GM12878 (cell line): ENCODE measurements around the gene RCOR1. TPM values are rescaled to one million over a fixed set of nuclear protein-coding genes. Genes with fewer than 3 reads are reported as not detected.

ENCODE experiments used
- ATAC-seq: fragments of 200-7000 bp; cut with Tn5 transposase; 3 replicates; pipeline ENCODE4 v1.9.1; 2020; ENCODE audit warnings: mild to moderate bottlenecking, moderate library complexity
- BruUV-seq: library from RNA; stranded (reverse); fragments of 400-500 nt; replicated peaks from 2 replicates; lab custom pipeline; 2021; lab: Mats Ljungman, UMichigan
- CTCF ChIA-PET: fragments of 300-600 bp; sonication (Branson Sonifier 250); formaldehyde crosslinking; extraction: SDS; loops from one replicate; lab custom pipeline; 2021; ENCODE audit warnings: inconsistent platforms; lab: Yijun Ruan, JAX
- POLR2A ChIA-PET: fragments of 350-600 bp; formaldehyde crosslinking; extraction: SDS; loops from one replicate; lab custom pipeline; 2021; ENCODE audit warnings: inconsistent platforms; lab: Charles Lee
- RAD21 ChIA-PET: fragments of 300-600 bp; sonication (Branson Sonifier 250); formaldehyde crosslinking; loops from one replicate; lab custom pipeline; 2023; ENCODE audit warnings: antibody characterized with exemption; ENCODE audit not compliant: unreplicated experiment; lab: Charles Lee
- SMC1A ChIA-PET: fragments of 300-600 bp; sonication (Branson Sonifier 250); formaldehyde crosslinking; loops from one replicate; lab custom pipeline; 2023; ENCODE audit not compliant: unreplicated experiment, uncharacterized antibody; lab: Charles Lee
- DNase-seq: peaks from one replicate; pipeline ENCODE4 v3.0.0-alpha.2; 2011; ENCODE audit warnings: low read depth, low spot score
- FAIRE-seq: peaks from 3 replicates; lab custom pipeline; 2011; peaks lifted over from hg19 to GRCh38; lab: Jason Lieb, UNC
- H2AFZ ChIP-seq: 2 replicates; pipeline ENCODE4 v1.6.0; 2011; ENCODE audit warnings: low read depth, low read length, control low read depth; ENCODE audit not compliant: control insufficient read depth
- H3K27ac ChIP-seq: 2 replicates; pipeline ENCODE4 v1.5.1; 2011; ENCODE audit warnings: control low read depth; ENCODE audit not compliant: control insufficient read depth, insufficient read depth
- H3K27me3 ChIP-seq, 2 experiments: replicated peaks in 1 of 2; 2 replicates each; pipeline versions ENCODE4 v1.6.0 to v1.6.1; 2011; ENCODE audit warnings: low read length in 1 of 2; ENCODE audit not compliant: control insufficient read depth in 2 of 2, insufficient read depth in 2 of 2
- H3K36me3 ChIP-seq, 2 experiments: 2 replicates each; pipeline ENCODE4 v1.5.1; 2011; ENCODE audit warnings: low read length in 1 of 2; ENCODE audit not compliant: control insufficient read depth in 2 of 2, insufficient read depth in 2 of 2
- H3K4me1 ChIP-seq: 2 replicates; pipeline ENCODE4 v1.6.1; 2011; ENCODE audit warnings: mild to moderate bottlenecking, low read length, moderate library complexity, mixed read lengths; ENCODE audit not compliant: control insufficient read depth, insufficient read depth
- H3K4me2 ChIP-seq: 2 replicates; pipeline ENCODE4 v1.6.0; 2011; ENCODE audit warnings: control low read depth; ENCODE audit not compliant: control insufficient read depth, insufficient read depth
- H3K4me3 ChIP-seq: fragments of 200-600 bp; sonication (generic); 2 replicates; pipeline ENCODE4 v1.5.1; 2016
- H3K79me2 ChIP-seq: 2 replicates; pipeline ENCODE4 v1.6.0; 2011; ENCODE audit warnings: low read length; ENCODE audit not compliant: control insufficient read depth, insufficient read depth
- H3K9ac ChIP-seq: 2 replicates; pipeline ENCODE4 v1.8.0; 2011; ENCODE audit warnings: low read length, control low read depth, mixed read lengths; ENCODE audit not compliant: control insufficient read depth, insufficient read depth
- H3K9me3 ChIP-seq: replicated peaks from 3 replicates; pipeline ENCODE4 v1.5.1; 2011; ENCODE audit warnings: mild to moderate bottlenecking, low read length; ENCODE audit not compliant: control insufficient read depth, insufficient read depth
- H4K20me1 ChIP-seq: 2 replicates; pipeline ENCODE4 v1.6.0; 2011; ENCODE audit not compliant: control insufficient read depth, insufficient read depth
- EZH2 ChIP-seq: IDR thresholded peaks from 2 replicates; pipeline ENCODE4 v1.6.1; 2012; ENCODE audit warnings: low read depth, mild to moderate bottlenecking, control low read depth, inconsistent platforms, low read length, borderline replicate concordance; ENCODE audit not compliant: control insufficient read depth
- FOXM1 ChIP-seq: IDR thresholded peaks from 2 replicates; pipeline ENCODE4 v1.6.1; 2012; ENCODE audit warnings: low read depth, mild to moderate bottlenecking, inconsistent platforms, low read length, moderate library complexity
- GABPA ChIP-seq: IDR thresholded peaks from 2 replicates; pipeline ENCODE4 v1.6.1; 2014; ENCODE audit warnings: antibody characterized with exemption, low read depth, mild to moderate bottlenecking, inconsistent platforms
- NRF1 ChIP-seq: conservative IDR thresholded peaks from 2 replicates; pipeline ENCODE4 v1.6.1; 2011; ENCODE audit warnings: mild to moderate bottlenecking, low read depth, low read length, improper control_type of control experiment
- SPI1 ChIP-seq: IDR thresholded peaks from 2 replicates; pipeline ENCODE4 v1.6.1; 2011; ENCODE audit warnings: low read depth, mild to moderate bottlenecking, low read length, moderate library complexity, borderline replicate concordance; ENCODE audit not compliant: insufficient read depth
- ZNF274 ChIP-seq: IDR thresholded peaks from one replicate; pipeline ENCODE4 v1.8.0; 2011; ENCODE audit not compliant: insufficient read length, insufficient read depth
- WGBS: methylation state at CpG from one replicate; pipeline ENCODE4 v1.1.6; 2016; ENCODE audit warnings: low lambda C conversion rate; ENCODE audit not compliant: insufficient replicate concordance, insufficient coverage; ENCODE audit errors: missing lambda C conversion rate; 5-methylcytosine and 5-hydroxymethylcytosine counted together
- in situ Hi-C: fragments of 300-500 bp; cut with MboI; formaldehyde crosslinking; loops from 9 replicates; pipeline ENCODE4 v1.14.3; 2018; ENCODE audit warnings: mixed read lengths
- intact Hi-C: fragments of 100-400 bp; cut with micrococcal nuclease; formaldehyde crosslinking; loops from one replicate; pipeline ENCODE4 v1.14.2; 2022; ENCODE audit not compliant: unreplicated experiment
- polyA plus RNA-seq, 11 experiments: library from polyadenylated mRNA; depleted of rRNA in 4 of 11; unstranded in 6 of 11; stranded (reverse) in 5 of 11; fragments of >200 nt; fragmentation: Nextera tagmentation in 4 of 11; fragmentation: Illumina TruSeq in 1 of 11; extraction: Ambion mirVana in 4 of 11; extraction: Trizol in 1 of 11; gene quantifications; 1 replicate in 1 of 11; 2 replicates in 10 of 11; pipeline versions ENCODE4 v1.2.1 to v1.2.3, GENCODE V29; 2011 to 2016; ENCODE audit warnings: inconsistent platforms in 2 of 11, missing spikeins in 2 of 11, low read depth in 1 of 11
- total RNA-seq, 4 experiments: library from RNA; depleted of rRNA in 3 of 4; stranded (reverse); fragments of >200 nt in 3 of 4; fragmentation: Illumina TruSeq in 1 of 4; extraction: Trizol in 1 of 4; gene quantifications; 2 replicates each; pipeline versions ENCODE4 v1.2.1 to v1.2.3, GENCODE V29; 2013 to 2021
- TF ChIP-seq, protein P1 (sequence below): IDR thresholded peaks from 2 replicates; pipeline ENCODE4 v1.6.1; 2012; ENCODE audit warnings: improper control_type of control experiment, low read depth, low read length; ENCODE audit not compliant: insufficient replicate concordance
- TF ChIP-seq, protein P2 (sequence below): fragments of 450-650 bp; IDR thresholded peaks from 2 replicates; pipeline ENCODE4 v1.6.1; 2017; ENCODE audit warnings: mild to moderate bottlenecking

The RCOR1 gene
- total and polyA plus RNA-seq, 10 of the 15 experiments (the other 5 are each of a cell fraction or from before 2014, with no cell fraction given) = 1.6 to 12.2 (median 4.4) TPM

DNA sequence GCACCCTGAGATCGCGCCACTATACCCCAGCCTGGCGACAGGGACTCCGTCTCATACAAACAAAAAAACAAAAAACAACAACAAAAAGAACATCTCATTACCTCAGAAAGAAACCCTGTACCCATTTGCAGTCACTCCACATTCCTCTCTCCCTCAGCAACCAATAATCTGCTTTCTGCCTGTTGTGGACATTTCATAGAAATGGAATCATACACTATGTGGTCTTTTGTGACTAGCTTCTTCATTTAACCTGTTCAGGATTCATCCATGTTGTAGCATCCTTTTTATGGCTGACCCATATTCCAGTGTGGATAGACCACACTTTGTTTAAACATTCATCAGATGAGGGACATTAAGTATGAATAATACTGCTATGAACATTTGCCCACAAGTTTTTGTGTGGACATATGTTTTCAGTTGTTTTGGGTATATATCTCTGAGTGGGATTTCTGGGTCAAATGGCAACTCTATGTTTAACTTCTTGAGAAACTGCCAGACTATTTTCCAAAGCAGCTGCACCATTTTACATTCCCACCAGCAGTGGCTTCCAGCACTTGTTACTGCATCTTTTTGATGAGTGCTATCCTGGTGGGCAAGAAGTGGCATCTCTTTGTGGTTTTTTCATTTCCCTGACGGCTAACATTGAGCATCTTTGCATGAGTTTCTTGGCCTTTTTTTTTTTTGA lies 5.9 kb upstream of the RCOR1 start:
- no TSS peak for BruUV-seq
- ChIA-PET RAD21 (no interaction called here), SMC1A (no interaction called here), CTCF (interaction anchor here (0.7 kb wide), 1 partner anchor 236 kb away, joined by 3 read pairs; no protein-coding TSS in a partner anchor), POLR2A (interaction anchor here (0.6 kb wide), 1 partner anchor 23 kb away, joined by 3 read pairs; no protein-coding TSS in a partner anchor)
- Histone ChIP-seq H3K36me3 (no peaks in the 10 kb centered on the region), H3K9me3 (no peaks in the 10 kb centered on the region), H3K9ac (no peak overlapping the region), H3K79me2 (peaks cover 2% of the 10 kb centered on the region; the same call in 1 of the 2 replicates), H3K4me2 (no peak overlapping the region), H3K4me3 (no peak overlapping the region), H3K27me3 (no peaks in the 10 kb centered on the region; a peak in 1 of 4 replicates), H3K27ac (no peak overlapping the region), H3K4me1 (0 out of 2 replicates have a peak, but pooled peaks cover 4% of the 10 kb centered on the region), H2AFZ (no peak overlapping the region), H4K20me1 (no peaks in the 10 kb centered on the region)
- DNase-seq = no peak
- no peak for FAIRE-seq
- TF ChIP-seq FOXM1 = no peak
- ATAC-seq = no peak
- 75% methylated on average over 5 of the region's 5 CpGs for WGBS
- in situ Hi-C loops (no loop called here), intact Hi-C loops (no loop called here)

DNA sequence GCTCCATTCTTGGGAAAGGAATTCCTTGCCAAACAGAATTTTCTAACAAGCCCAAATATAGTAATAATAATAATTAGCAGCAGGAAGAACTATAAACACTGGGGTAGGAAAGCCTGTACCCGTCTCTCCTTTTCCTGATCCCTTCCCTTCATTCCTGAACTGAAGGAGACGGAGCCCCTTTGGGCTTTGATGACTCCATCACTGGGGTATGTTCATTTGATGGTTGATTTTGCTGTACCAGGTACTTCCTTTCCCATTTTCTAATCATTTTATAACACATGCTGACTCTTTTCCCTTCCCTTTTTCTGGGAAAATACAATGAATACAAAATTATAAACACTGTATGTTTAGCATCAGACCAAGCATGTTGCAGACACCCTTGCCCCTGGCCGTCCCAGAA lies 3.6 kb upstream of the RCOR1 start:
- BruUV-seq = no TSS peak
- SMC1A ChIA-PET = interaction anchor here (0.6 to 1.3 kb wide), 2 partner anchors 64 to 144 kb away, joined by 3 read pairs; no protein-coding TSS in a partner anchor
- H3K9ac ChIP-seq = no peak overlapping the region
- in situ Hi-C loops (no loop called here), intact Hi-C loops (no loop called here)
- CTCF ChIA-PET = interaction anchor here (1.0 kb wide), 1 partner anchor 150 kb away, joined by 3 read pairs; no protein-coding TSS in a partner anchor
- 0 out of 2 replicates have a peak, but pooled peaks cover 4% of the 10 kb centered on the region for H3K4me1 ChIP-seq
- no peaks in the 10 kb centered on the region for H3K9me3 ChIP-seq
- no peak overlapping the region for H2AFZ ChIP-seq
- no peaks in the 10 kb centered on the region for H4K20me1 ChIP-seq
- no peak for ATAC-seq
- WGBS = 41% methylated on average over 3 of the region's 3 CpGs
- H3K27ac ChIP-seq = no peak overlapping the region
- RAD21 ChIA-PET = no interaction called here
- no peak for FAIRE-seq
- DNase-seq = no peak
- peaks cover 11% of the 10 kb centered on the region for H3K79me2 ChIP-seq
- H3K4me3 ChIP-seq = no peak overlapping the region
- no peaks in the 10 kb centered on the region for H3K36me3 ChIP-seq
- H3K27me3 ChIP-seq = no peaks in the 10 kb centered on the region; a peak in 1 of 4 replicates
- no peak overlapping the region for H3K4me2 ChIP-seq
- POLR2A ChIA-PET = no interaction called here
- TF ChIP-seq, protein P1, sequence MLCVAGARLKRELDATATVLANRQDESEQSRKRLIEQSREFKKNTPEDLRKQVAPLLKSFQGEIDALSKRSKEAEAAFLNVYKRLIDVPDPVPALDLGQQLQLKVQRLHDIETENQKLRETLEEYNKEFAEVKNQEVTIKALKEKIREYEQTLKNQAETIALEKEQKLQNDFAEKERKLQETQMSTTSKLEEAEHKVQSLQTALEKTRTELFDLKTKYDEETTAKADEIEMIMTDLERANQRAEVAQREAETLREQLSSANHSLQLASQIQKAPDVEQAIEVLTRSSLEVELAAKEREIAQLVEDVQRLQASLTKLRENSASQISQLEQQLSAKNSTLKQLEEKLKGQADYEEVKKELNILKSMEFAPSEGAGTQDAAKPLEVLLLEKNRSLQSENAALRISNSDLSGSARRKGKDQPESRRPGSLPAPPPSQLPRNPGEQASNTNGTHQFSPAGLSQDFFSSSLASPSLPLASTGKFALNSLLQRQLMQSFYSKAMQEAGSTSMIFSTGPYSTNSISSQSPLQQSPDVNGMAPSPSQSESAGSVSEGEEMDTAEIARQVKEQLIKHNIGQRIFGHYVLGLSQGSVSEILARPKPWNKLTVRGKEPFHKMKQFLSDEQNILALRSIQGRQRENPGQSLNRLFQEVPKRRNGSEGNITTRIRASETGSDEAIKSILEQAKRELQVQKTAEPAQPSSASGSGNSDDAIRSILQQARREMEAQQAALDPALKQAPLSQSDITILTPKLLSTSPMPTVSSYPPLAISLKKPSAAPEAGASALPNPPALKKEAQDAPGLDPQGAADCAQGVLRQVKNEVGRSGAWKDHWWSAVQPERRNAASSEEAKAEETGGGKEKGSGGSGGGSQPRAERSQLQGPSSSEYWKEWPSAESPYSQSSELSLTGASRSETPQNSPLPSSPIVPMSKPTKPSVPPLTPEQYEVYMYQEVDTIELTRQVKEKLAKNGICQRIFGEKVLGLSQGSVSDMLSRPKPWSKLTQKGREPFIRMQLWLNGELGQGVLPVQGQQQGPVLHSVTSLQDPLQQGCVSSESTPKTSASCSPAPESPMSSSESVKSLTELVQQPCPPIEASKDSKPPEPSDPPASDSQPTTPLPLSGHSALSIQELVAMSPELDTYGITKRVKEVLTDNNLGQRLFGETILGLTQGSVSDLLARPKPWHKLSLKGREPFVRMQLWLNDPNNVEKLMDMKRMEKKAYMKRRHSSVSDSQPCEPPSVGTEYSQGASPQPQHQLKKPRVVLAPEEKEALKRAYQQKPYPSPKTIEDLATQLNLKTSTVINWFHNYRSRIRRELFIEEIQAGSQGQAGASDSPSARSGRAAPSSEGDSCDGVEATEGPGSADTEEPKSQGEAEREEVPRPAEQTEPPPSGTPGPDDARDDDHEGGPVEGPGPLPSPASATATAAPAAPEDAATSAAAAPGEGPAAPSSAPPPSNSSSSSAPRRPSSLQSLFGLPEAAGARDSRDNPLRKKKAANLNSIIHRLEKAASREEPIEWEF = no peak
- TF ChIP-seq GABPA (no peak), ZNF274 (no peak), NRF1 (no peak), SPI1 (no peak), EZH2 (no peak)
- TF ChIP-seq, protein P2, sequence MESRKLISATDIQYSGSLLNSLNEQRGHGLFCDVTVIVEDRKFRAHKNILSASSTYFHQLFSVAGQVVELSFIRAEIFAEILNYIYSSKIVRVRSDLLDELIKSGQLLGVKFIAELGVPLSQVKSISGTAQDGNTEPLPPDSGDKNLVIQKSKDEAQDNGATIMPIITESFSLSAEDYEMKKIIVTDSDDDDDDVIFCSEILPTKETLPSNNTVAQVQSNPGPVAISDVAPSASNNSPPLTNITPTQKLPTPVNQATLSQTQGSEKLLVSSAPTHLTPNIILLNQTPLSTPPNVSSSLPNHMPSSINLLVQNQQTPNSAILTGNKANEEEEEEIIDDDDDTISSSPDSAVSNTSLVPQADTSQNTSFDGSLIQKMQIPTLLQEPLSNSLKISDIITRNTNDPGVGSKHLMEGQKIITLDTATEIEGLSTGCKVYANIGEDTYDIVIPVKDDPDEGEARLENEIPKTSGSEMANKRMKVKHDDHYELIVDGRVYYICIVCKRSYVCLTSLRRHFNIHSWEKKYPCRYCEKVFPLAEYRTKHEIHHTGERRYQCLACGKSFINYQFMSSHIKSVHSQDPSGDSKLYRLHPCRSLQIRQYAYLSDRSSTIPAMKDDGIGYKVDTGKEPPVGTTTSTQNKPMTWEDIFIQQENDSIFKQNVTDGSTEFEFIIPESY = no peak
